PC-9 (cell line): ENCODE data around the gene PURB.

Source experiments
- CTCF ChIP-seq: fragments of 200-600 bp; sonication (generic); conservative IDR thresholded peaks from 2 replicates; pipeline ENCODE4 v1.6.1; 2017; ENCODE audit warnings: mixed run types, antibody characterized with exemption, mild to moderate bottlenecking, moderate library complexity
- EZH2 ChIP-seq: fragments of 200-600 bp; sonication (generic); IDR thresholded peaks from 2 replicates; pipeline ENCODE4 v1.8.0; 2017; ENCODE audit warnings: antibody characterized with exemption, low read depth

GRCh38 chr7:44847509-44847919, 37.8 kb downstream of the PURB start:
- TF ChIP-seq CTCF (peak; percentile 96), EZH2 (no peak)
